ENCODE measurements around the gene ZCCHC7.

GRCh38 chr9:37341704-37342103 is 221.3 kb downstream of the ZCCHC7 start:
- no peak for TF ChIP-seq CTCF (IDR thresholded peaks at IDR 0.05; ENCODE audit: extremely low read depth in 1 of 2, insufficient read depth in 1 of 2, low read depth in 1 of 2, low read length in 2 of 2)
- TF ChIP-seq POLR2A (IDR thresholded peaks at IDR 0.05; ENCODE audit: low read depth, low read length), result no peak
- no peak for TF ChIP-seq MYC (IDR thresholded peaks at IDR 0.05; ENCODE audit: low read depth, low read length)
- no peak for TF ChIP-seq EZH2 (IDR thresholded peaks at IDR 0.05; ENCODE audit: borderline replicate concordance, low read depth, low read length, severe bottlenecking)
- TF ChIP-seq JUN (IDR thresholded peaks at IDR 0.05; ENCODE audit: borderline replicate concordance, insufficient read depth, insufficient read length, low read depth), result no peak
- no peak for TF ChIP-seq MAX (IDR thresholded peaks at IDR 0.05; ENCODE audit: insufficient read depth, insufficient read length)
- no peak for TF ChIP-seq POLR2AphosphoS5 (IDR thresholded peaks at IDR 0.05; ENCODE audit: insufficient read depth, low read depth, low read length)
